Testis (tissue), 3 donors: ENCODE data around the gene IGSF22. TPM values are rescaled to one million over a fixed set of nuclear protein-coding genes. Genes with fewer than 3 reads are reported as not detected.

Experiments used
- DNase-seq: peaks from one replicate; pipeline ENCODE4 v3.0.0-alpha.2; 2019
- H3K27ac ChIP-seq, 2 donors: fragments of 200-600 bp; sonication (generic); one replicate each; pipeline ENCODE4 v1.5.1; 2019
- H3K27me3 ChIP-seq: fragments of 200-600 bp; sonication (generic); one replicate; pipeline ENCODE4 v1.5.1; 2019
- H3K36me3 ChIP-seq: fragments of 200-600 bp; sonication (generic); one replicate; pipeline ENCODE4 v1.5.1; 2017; ENCODE audit warnings: low read depth; ENCODE audit errors: missing control alignments
- H3K4me1 ChIP-seq: fragments of 200-600 bp; sonication (generic); one replicate; pipeline ENCODE4 v1.5.1; 2019
- H3K4me3 ChIP-seq, 2 donors: fragments of 200-600 bp; sonication (generic); one replicate each; pipeline ENCODE4 v1.5.1; 2017 to 2019
- H3K9me3 ChIP-seq: fragments of 200-600 bp; sonication (generic); one replicate; pipeline ENCODE4 v1.5.1; 2017
- POLR2A ChIP-seq: fragments of 450-650 bp; IDR thresholded peaks from one replicate; pipeline ENCODE4 v1.6.1; 2017; ENCODE audit warnings: antibody characterized with exemption, mild to moderate bottlenecking, moderate library complexity
- WGBS, 2 donors: methylation state at CpG; one replicate each; pipeline ENCODE4 v1.1.5; 2018; 5-methylcytosine and 5-hydroxymethylcytosine counted together
- intact Hi-C: fragments of 100-400 bp; cut with DNase I; formaldehyde crosslinking; loops from one replicate; pipeline ENCODE4 v1.15.1; 2023; ENCODE audit warnings: low total_unique reads
- polyA plus RNA-seq: library from polyadenylated mRNA; stranded (reverse); fragments of 350-450 nt; fragmentation: Illumina TruSeq; extraction: RNeasy Lipid Tissue Mini Kit (QIAGEN cat#74804); gene quantifications from one replicate; pipeline ENCODE4 v1.2.3, GENCODE V29; 2014; ENCODE audit warnings: low read depth, low replicate concordance; ENCODE audit not compliant: insufficient read depth
- total RNA-seq, 2 donors: library from RNA; depleted of rRNA; stranded (reverse); fragments of >200 nt; gene quantifications; one replicate each; pipeline ENCODE4 v1.2.3, GENCODE V29; 2016
- TF ChIP-seq, protein P1 (sequence below), 3 experiments: fragments of 450-650 bp in 2 of 3; fragments of 200-600 bp in 1 of 3; sonication (generic) in 1 of 3; IDR thresholded peaks; one replicate each; pipeline ENCODE4 v1.5.1; 2016 to 2019; ENCODE audit warnings: antibody characterized with exemption in 3 of 3, mild to moderate bottlenecking in 2 of 3, moderate library complexity in 1 of 3

IGSF22 gene
- total and polyA plus RNA-seq, 3 donors from 2014 or later, result 0.94 to 1.7 (median 1.1) TPM

- no peaks in the 10 kb centered on the region for H3K9me3 ChIP-seq
- TF ChIP-seq POLR2A, result no peak
- TF ChIP-seq, protein P1, sequence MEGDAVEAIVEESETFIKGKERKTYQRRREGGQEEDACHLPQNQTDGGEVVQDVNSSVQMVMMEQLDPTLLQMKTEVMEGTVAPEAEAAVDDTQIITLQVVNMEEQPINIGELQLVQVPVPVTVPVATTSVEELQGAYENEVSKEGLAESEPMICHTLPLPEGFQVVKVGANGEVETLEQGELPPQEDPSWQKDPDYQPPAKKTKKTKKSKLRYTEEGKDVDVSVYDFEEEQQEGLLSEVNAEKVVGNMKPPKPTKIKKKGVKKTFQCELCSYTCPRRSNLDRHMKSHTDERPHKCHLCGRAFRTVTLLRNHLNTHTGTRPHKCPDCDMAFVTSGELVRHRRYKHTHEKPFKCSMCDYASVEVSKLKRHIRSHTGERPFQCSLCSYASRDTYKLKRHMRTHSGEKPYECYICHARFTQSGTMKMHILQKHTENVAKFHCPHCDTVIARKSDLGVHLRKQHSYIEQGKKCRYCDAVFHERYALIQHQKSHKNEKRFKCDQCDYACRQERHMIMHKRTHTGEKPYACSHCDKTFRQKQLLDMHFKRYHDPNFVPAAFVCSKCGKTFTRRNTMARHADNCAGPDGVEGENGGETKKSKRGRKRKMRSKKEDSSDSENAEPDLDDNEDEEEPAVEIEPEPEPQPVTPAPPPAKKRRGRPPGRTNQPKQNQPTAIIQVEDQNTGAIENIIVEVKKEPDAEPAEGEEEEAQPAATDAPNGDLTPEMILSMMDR (IDR thresholded peaks at IDR 0.05), result peak; percentile 40 to 77 (median 73)
- DNase-seq, result peak; percentile 59
- 4 to 12% methylated on average over 7 to 36 of the region's 36 CpGs for WGBS, 2 donors
- no peaks in the 10 kb centered on the region for H3K27me3 ChIP-seq
- intact Hi-C loops, result no loop called here
- peak overlapping the region in 1 of 2 donors; percentile 72 for H3K27ac ChIP-seq
- H3K4me1 ChIP-seq, result peaks cover 3% of the 10 kb centered on the region
- peak overlapping the region; percentile 58 to 66 for H3K4me3 ChIP-seq
- no peaks in the 10 kb centered on the region for H3K36me3 ChIP-seq
Observed at GRCh38 chr11:18721561-18722292, 4.3 kb downstream of the IGSF22 start.

GRCh38 chr11:18720808-18721560, 5.0 kb downstream of the IGSF22 start:
- intact Hi-C loops, result no loop called here
- peak; percentile 84 for DNase-seq
- WGBS, 2 donors, result 2 to 3% methylated on average over 32 to 41 of the region's 41 CpGs

GRCh38 chr11:18720091-18720807, 5.7 kb downstream of the IGSF22 start:
- Histone ChIP-seq H3K4me1 (peaks cover 3% of the 10 kb centered on the region), H3K4me3 (peak overlapping the region in 1 of 2 donors; percentile 58), H3K9me3 (no peaks in the 10 kb centered on the region), H3K27ac (no peak overlapping the region), H3K27me3 (no peaks in the 10 kb centered on the region), H3K36me3 (no peaks in the 10 kb centered on the region)
- intact Hi-C loops, result no loop called here
- 52 to 58% methylated on average over 5 of the region's 5 CpGs for WGBS, 2 donors
- TF ChIP-seq, protein P1 (IDR thresholded peaks at IDR 0.05), result no peak
- TF ChIP-seq POLR2A, result no peak
- no peak for DNase-seq

More at GRCh38 chr11:18720808-18721560, 5.0 kb downstream of the IGSF22 start:
- Histone ChIP-seq H3K36me3 (no peaks in the 10 kb centered on the region), H3K4me3 (peak overlapping the region; percentile 58 to 66), H3K9me3 (no peaks in the 10 kb centered on the region), H3K27ac (peak overlapping the region in 1 of 2 donors; percentile 72), H3K4me1 (peaks cover 3% of the 10 kb centered on the region), H3K27me3 (no peaks in the 10 kb centered on the region)
- TF ChIP-seq, protein P1 (IDR thresholded peaks at IDR 0.05), result no peak
- no peak for TF ChIP-seq POLR2A

GRCh38 chr11:18715476-18715875, 10.5 kb downstream of the IGSF22 start:
- no peak for DNase-seq
- Histone ChIP-seq H3K4me1 (no peaks in the 10 kb centered on the region), H3K36me3 (no peaks in the 10 kb centered on the region), H3K27me3 (no peaks in the 10 kb centered on the region), H3K4me3 (no peak overlapping the region), H3K9me3 (no peaks in the 10 kb centered on the region), H3K27ac (no peak overlapping the region)
- 85 to 87% methylated on average over 7 of the region's 7 CpGs for WGBS, 2 donors
- TF ChIP-seq, protein P1 (IDR thresholded peaks at IDR 0.05), result no peak
- no peak for TF ChIP-seq POLR2A
- intact Hi-C loops, result no loop called here
